Mucosa of stomach (tissue), 1 donor: ENCODE data around the gene ZNF613.
"Not testable (repeated sequence)": the region's sequence is repeated elsewhere in the genome, so short reads cannot be mapped to it uniquely, and the experiment has no call there.

ENCODE experiments used
- H3K27me3 ChIP-seq: one replicate; pipeline ENCODE4 v1.7.0; 2013; ENCODE audit warnings: mild to moderate bottlenecking, low read length; ENCODE audit not compliant: control insufficient read depth, insufficient read depth
- H3K36me3 ChIP-seq: one replicate; pipeline ENCODE4 v1.7.0; 2013; ENCODE audit warnings: low read length; ENCODE audit not compliant: control insufficient read depth, insufficient read depth
- H3K4me1 ChIP-seq: one replicate; pipeline ENCODE4 v1.7.0; 2013; ENCODE audit warnings: mild to moderate bottlenecking, low read length; ENCODE audit not compliant: control insufficient read depth, insufficient read depth
- H3K4me3 ChIP-seq: one replicate; pipeline ENCODE4 v1.7.0; 2013; ENCODE audit warnings: low read length
- H3K9ac ChIP-seq: one replicate; pipeline ENCODE4 v1.7.0; 2013; ENCODE audit warnings: mild to moderate bottlenecking, low read length, moderate library complexity
- H3K9me3 ChIP-seq: one replicate; pipeline ENCODE4 v1.7.0; 2013; ENCODE audit warnings: mild to moderate bottlenecking, low read length, moderate library complexity; ENCODE audit not compliant: control insufficient read depth
- donor health status: Pancreatic carcinoma.

ZNF613 gene

GRCh38 chr19:51957846-51958245 lies 30.6 kb downstream of the ZNF613 start:
- not testable (repeated sequence) for H3K36me3 ChIP-seq, H3K9me3 ChIP-seq, H3K4me3 ChIP-seq, H3K27me3 ChIP-seq, H3K4me1 ChIP-seq, H3K9ac ChIP-seq

DNA sequence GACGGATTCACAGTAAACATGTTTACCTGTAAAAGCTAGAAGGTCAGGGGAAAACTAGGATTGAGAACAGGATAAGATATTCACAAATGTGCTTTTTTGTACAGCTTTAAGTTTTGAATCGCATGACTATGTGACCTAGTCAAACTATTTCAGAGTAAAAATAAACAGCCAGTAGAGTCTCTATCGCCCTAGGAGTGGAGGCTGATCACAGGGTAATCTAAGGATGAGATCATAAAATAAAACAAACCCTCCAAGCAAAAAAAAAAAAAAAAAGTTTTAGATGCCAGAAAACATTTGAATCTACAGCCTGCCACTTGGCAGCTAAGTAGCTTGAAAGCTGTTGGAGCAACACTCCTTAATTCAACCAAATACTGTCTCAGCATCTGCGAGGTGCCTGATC lies 32.5 kb downstream of the ZNF613 start:
- peaks cover under 1% of the 10 kb centered on the region for H3K36me3 ChIP-seq
- peaks cover 5% of the 10 kb centered on the region for H3K9me3 ChIP-seq
- H3K4me1 ChIP-seq: no peaks in the 10 kb centered on the region
- no peak overlapping the region for H3K4me3 ChIP-seq
- no peak overlapping the region for H3K9ac ChIP-seq
- H3K27me3 ChIP-seq: no peaks in the 10 kb centered on the region

DNA sequence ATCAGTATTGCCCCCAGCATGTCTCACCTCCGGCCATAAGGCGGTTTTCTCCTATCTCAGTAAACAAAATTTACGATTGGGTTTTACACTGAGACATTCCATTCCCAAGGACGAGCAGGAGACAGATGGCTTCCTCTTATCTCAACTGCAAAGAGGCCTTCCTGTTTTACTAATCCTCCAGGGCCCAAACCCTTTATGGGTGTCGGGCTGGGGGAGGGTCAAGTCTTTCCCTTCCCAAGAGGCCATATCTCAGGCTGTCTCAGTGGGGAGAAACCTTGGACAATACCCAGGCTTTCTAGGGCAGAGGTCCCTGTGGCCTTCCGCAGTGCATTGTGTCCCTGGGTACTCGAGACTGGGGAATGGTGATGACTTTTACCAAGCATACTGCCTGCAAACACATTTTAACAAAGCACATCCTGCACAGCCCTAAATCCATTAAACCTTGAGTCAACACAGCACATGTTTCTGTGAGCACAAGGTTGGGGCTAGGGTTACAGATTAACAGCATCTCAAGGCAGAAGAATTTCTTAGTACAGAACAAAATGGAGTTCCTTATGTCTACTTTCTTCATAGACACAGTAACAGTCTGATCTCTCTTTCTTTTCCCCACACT lies 33.5 kb downstream of the ZNF613 start:
- peaks cover 14% of the 10 kb centered on the region for H3K9me3 ChIP-seq
- not testable (repeated sequence) for H3K9ac ChIP-seq, H3K4me1 ChIP-seq, H3K4me3 ChIP-seq, H3K27me3 ChIP-seq
- peaks cover 10% of the 10 kb centered on the region for H3K36me3 ChIP-seq

- H3K36me3 ChIP-seq: peaks cover 28% of the 10 kb centered on the region
- H3K4me3 ChIP-seq: no peak overlapping the region
- H3K27me3 ChIP-seq: no peaks in the 10 kb centered on the region
- no peak overlapping the region for H3K9ac ChIP-seq
- no peaks in the 10 kb centered on the region for H3K4me1 ChIP-seq
- peaks cover 42% of the 10 kb centered on the region for H3K9me3 ChIP-seq
These were observed 38.3 kb downstream of the ZNF613 start for GRCh38 chr19:51965583-51965982.

DNA sequence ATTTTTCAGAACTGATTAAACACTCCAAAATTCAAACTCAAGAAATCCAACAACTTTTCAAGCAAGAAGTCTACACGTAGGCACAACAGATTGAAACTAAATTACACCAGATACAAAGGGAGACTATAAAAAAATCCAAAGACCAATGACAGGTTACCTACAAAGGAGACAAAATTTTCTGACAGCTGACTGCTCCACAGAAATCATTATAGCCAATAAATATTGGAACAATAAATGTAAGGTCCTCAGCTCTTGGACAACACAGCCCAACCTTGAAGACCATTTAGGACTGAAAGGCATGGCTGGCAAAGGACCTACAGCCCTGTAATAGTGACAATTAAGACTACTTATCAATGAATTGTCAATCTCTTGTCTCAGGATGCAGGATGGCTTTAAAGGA lies 43.4 kb downstream of the ZNF613 start:
- Histone ChIP-seq H3K9ac (no peak overlapping the region), H3K9me3 (peaks cover 63% of the 10 kb centered on the region), H3K4me1 (no peaks in the 10 kb centered on the region), H3K4me3 (no peak overlapping the region), H3K36me3 (peaks cover 35% of the 10 kb centered on the region), H3K27me3 (no peaks in the 10 kb centered on the region)

- Histone ChIP-seq H3K27me3 (no peaks in the 10 kb centered on the region), H3K4me1 (no peaks in the 10 kb centered on the region), H3K4me3 (no peak overlapping the region), H3K36me3 (peaks cover 32% of the 10 kb centered on the region), H3K9ac (no peak overlapping the region), H3K9me3 (peaks cover 55% of the 10 kb centered on the region)
These were observed 44.4 kb downstream of the ZNF613 start for GRCh38 chr19:51971624-51972023.

- Histone ChIP-seq H3K9me3 (peaks cover 38% of the 10 kb centered on the region), H3K36me3 (peaks cover 15% of the 10 kb centered on the region)
- not testable (repeated sequence) for H3K4me1 ChIP-seq, H3K9ac ChIP-seq, H3K4me3 ChIP-seq, H3K27me3 ChIP-seq
These were observed 48.5 kb downstream of the ZNF613 start for GRCh38 chr19:51975787-51976186.

DNA sequence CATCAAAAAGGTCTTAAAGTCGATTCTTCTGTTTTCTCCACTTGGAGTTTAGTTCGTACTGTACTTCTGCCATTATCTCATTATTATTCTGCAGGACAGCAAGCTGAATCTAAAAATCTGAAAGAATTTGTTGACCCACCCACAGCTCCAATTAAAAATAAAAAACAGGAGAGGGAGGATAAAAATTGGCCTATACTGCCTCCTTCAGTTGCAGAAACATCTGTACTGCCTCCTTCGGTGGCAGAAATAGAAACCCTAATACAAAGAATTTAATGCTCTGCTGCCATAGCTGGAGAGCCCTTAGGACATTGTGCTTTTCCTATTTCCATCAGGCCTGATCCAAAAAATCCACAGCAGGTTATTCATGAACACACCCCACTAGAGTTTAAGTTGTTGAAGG lies 49.6 kb downstream of the ZNF613 start:
- H3K9me3 ChIP-seq: peaks cover 28% of the 10 kb centered on the region

DNA sequence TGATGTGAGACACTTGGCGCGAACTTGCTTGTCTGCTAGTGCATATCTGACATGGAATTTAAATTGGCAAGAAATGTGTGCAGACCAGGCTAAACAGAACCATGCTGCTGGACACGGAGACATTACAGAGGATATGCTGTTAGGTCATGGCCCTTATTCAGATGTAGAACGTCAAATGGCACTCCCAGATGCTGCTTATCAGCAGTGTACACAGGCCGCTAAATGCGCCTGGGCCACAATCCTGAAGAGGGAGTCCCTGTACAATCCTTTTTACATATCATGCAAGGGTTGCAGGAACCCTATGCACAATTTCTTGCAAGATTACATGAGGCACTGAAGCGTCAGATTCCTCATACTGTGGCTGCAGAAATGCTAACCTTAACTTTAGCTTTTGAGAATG lies 50.1 kb downstream of the ZNF613 start:
- no peak overlapping the region for H3K4me3 ChIP-seq
- peaks cover 23% of the 10 kb centered on the region for H3K9me3 ChIP-seq
- H3K4me1 ChIP-seq: no peaks in the 10 kb centered on the region
- H3K36me3 ChIP-seq: peaks cover 13% of the 10 kb centered on the region
- no peak overlapping the region for H3K9ac ChIP-seq
- H3K27me3 ChIP-seq: no peaks in the 10 kb centered on the region

More for the DNA sequence above, 49.6 kb downstream of the ZNF613 start:
- no peak overlapping the region for H3K4me3 ChIP-seq
- peaks cover 13% of the 10 kb centered on the region for H3K36me3 ChIP-seq
- H3K27me3 ChIP-seq: no peaks in the 10 kb centered on the region
- no peak overlapping the region for H3K9ac ChIP-seq
- no peaks in the 10 kb centered on the region for H3K4me1 ChIP-seq

DNA sequence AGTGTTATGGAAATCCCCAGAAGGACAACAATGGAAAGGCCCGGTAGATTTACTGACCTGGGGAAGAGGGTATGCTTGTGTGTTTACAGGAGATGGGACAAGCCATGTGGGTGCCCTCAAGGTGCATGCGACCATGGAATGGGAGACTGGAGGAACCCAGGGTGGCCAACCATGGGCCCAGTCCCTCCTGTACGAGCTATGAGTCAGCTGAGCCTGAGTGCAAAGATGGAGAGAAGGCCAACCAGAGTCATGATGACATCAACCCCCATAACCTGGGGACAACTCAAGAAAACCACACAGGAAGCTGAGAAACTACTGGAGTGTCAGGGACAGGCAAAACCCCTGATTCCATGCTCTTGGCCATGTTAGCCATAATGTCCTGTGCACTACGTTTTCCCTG lies 51.6 kb downstream of the ZNF613 start:
- Histone ChIP-seq H3K9me3 (peaks cover 13% of the 10 kb centered on the region), H3K4me3 (no peak overlapping the region), H3K9ac (no peak overlapping the region), H3K4me1 (no peaks in the 10 kb centered on the region), H3K36me3 (peaks cover 7% of the 10 kb centered on the region), H3K27me3 (no peaks in the 10 kb centered on the region)

GRCh38 chr19:51980116-51980736 lies 53.0 kb downstream of the ZNF613 start:
- Histone ChIP-seq H3K27me3 (no peaks in the 10 kb centered on the region), H3K4me3 (no peak overlapping the region), H3K4me1 (no peaks in the 10 kb centered on the region), H3K9me3 (peaks cover 6% of the 10 kb centered on the region), H3K36me3 (no peaks in the 10 kb centered on the region), H3K9ac (no peak overlapping the region)

DNA sequence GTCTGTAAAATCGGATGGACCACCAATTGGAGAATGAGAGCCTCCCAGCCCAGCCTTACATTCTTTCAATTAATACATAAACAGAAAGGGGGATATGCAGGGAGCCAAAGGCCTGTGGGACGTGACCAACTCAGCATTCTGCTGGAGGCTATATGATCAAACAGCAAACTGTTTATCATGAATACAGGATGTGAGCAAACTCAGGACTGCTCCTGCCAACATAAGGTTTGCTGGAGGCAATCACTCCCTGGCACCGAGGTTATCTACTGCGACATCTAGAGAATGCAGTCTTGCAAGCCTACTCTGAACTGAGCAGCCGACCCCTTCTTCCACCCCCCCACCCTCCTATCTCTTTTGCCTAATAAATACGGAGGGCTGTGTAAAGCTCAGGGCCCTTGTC lies 53.7 kb downstream of the ZNF613 start:
- not testable (repeated sequence) for H3K9ac ChIP-seq, H3K4me1 ChIP-seq, H3K4me3 ChIP-seq, H3K9me3 ChIP-seq, H3K27me3 ChIP-seq, H3K36me3 ChIP-seq

DNA sequence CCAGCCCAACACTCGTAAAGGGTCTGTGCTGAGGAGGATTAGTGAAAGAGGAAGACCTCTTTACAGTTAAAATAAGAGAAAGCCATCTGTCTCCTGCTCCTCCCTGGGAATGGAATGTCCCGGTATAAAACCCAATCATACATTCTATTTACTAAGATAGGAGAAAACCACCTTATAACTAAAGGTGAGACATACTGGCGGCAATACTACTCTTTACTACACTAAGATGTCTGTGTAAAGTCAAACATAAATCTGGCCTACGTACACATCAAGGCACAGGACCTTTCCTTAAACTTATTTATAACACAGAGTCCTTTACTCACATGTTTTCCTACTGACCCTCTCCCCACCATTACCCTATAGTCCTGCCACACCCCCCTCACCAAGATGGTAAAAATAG lies 56.1 kb downstream of the ZNF613 start:
- Histone ChIP-seq H3K9ac (no peak overlapping the region), H3K27me3 (no peaks in the 10 kb centered on the region), H3K9me3 (peaks cover 10% of the 10 kb centered on the region), H3K36me3 (no peaks in the 10 kb centered on the region), H3K4me3 (no peak overlapping the region), H3K4me1 (no peaks in the 10 kb centered on the region)
